ENCODE data around the gene ATP9A.
A peak's percentile ranks its signal among the peaks of the same experiment; 100 is the strongest.
"Not testable (repeated sequence)": the region's sequence is repeated elsewhere in the genome, so short reads cannot be mapped to it uniquely, and the experiment has no call there.

ATP9A gene, protein sequence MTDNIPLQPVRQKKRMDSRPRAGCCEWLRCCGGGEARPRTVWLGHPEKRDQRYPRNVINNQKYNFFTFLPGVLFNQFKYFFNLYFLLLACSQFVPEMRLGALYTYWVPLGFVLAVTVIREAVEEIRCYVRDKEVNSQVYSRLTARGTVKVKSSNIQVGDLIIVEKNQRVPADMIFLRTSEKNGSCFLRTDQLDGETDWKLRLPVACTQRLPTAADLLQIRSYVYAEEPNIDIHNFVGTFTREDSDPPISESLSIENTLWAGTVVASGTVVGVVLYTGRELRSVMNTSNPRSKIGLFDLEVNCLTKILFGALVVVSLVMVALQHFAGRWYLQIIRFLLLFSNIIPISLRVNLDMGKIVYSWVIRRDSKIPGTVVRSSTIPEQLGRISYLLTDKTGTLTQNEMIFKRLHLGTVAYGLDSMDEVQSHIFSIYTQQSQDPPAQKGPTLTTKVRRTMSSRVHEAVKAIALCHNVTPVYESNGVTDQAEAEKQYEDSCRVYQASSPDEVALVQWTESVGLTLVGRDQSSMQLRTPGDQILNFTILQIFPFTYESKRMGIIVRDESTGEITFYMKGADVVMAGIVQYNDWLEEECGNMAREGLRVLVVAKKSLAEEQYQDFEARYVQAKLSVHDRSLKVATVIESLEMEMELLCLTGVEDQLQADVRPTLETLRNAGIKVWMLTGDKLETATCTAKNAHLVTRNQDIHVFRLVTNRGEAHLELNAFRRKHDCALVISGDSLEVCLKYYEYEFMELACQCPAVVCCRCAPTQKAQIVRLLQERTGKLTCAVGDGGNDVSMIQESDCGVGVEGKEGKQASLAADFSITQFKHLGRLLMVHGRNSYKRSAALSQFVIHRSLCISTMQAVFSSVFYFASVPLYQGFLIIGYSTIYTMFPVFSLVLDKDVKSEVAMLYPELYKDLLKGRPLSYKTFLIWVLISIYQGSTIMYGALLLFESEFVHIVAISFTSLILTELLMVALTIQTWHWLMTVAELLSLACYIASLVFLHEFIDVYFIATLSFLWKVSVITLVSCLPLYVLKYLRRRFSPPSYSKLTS

DNA sequence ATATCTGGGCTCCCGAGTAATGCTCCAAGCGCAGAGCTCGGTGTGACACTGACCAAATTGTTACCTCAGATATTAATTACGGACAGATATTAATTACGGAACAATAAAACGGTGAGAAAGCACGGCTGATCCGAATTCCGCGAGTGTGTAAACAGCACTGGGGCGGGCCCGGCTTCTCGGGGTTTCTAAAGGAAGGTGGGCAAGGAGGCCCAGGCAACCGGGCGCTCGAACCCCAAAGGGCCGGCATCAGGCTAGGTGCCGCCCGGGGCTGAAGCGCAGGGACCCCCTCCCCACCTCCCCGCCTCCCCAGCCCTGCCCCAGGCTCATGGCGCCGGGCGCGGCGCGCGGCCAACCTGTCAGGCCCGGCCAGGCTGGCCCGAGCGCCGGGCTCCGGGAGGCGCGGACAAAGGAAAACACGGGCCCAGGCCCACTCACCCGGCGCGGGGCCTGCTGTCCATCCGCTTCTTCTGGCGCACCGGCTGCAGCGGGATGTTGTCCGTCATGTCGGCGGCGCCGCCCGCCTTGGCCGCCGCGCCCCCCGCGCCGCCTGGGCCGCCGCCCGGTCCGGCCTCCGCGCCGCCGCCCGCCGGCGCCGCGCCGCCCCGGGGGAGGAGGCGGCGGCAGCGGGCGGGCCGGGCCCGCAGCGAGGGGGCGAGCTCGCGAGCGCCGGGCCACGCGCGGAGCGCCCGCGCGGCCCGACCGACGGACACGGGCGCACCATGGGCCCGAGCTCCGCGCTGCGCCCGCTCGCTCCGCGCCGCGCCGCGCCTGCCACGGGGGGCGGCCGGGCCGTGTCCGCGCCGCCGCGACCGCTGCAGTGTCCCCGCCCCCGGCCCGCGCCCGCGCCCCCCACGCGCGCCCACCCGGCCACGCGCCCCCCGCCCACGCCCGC is at the start of gene ATP9A:
TSS of gene ATP9A (minus strand) at position 524 of the 892 bp plus-strand sequence. CDS start at position 503, 21 bp downstream.
- DNase-seq (ENCODE audit: low read depth in 2 of 2) = no peak

DNA sequence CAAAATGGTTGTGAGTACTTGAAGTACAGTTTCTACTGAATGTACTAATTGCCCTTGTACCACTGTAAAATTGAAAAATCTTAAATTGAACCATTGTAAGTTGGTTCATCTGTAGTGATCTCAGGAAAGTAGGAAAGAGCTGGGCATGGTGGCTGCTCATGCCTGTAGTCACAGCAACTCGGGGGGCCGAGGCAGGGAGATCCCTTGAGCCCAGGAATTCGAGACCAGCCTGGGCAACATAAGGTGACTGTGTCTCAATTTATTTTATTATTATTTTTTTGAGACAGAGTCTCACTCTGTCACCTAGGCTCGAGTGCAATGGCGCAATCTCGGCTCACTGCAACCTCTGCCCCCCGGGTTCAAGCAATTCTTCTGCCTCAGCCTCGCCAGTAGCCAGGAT is 48.7 kb upstream of the ATP9A start:
- DNase-seq (ENCODE audit: low read depth in 2 of 2) = not testable (repeated sequence)

GRCh38 chr20:51815383-51816076 is 47.3 kb upstream of the ATP9A start:
- DNase-seq (ENCODE audit: low read depth in 2 of 2) = no peak

DNA sequence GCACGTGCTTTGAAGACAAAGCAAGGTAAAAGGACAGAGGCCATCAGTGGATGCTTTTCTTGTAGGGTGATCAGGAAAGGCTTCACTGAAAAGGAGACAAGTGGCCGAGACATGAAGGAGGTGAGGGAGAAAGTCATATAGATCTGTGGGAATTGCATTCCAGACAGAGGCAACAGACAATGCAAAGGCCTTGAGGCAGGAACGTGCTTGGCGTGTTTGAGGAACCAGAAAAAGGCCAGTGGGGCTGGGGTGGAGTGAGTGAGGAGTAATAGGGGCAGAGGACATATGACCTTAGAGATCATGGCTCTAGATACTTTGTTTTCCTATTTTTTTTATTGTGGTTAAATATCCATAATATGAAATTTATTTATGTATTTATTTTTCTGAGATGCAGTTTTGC is 44.7 kb upstream of the ATP9A start:
- no peak for DNase-seq (ENCODE audit: low read depth in 2 of 2)

DNA sequence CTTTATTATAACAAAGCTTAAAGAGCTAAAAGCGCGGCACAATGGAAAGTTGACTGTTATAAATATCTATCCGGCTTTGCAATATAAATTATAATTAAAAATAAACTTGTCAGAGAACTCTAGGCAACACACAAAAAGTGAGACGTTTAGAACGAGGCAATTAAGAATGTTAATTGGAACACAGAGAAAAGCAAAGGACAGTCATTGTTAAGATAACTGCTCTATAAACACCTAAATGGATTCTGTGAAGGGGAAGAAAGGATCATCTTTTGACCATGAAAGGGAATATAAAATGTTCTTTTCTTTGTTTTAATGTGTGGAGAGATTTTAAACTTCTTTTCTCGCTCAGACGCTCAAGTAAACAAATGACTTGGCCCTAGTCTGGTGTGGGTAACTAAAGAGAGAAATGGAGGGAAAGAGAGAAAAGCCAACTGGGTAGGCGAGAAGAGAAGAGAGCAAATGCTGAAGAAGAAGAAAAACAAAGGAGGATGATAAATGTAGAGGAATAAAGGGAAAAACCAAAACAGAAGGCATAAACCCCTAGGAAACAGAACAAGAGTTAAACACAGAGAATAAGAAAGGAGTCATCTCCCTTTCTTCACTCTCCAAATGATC is 43.4 kb upstream of the ATP9A start:
- DNase-seq (ENCODE audit: low read depth in 2 of 2) = no peak

- DNase-seq (ENCODE audit: low read depth in 2 of 2) = no peak
These were observed 42.8 kb upstream of the ATP9A start for GRCh38 chr20:51811042-51811355.

DNA sequence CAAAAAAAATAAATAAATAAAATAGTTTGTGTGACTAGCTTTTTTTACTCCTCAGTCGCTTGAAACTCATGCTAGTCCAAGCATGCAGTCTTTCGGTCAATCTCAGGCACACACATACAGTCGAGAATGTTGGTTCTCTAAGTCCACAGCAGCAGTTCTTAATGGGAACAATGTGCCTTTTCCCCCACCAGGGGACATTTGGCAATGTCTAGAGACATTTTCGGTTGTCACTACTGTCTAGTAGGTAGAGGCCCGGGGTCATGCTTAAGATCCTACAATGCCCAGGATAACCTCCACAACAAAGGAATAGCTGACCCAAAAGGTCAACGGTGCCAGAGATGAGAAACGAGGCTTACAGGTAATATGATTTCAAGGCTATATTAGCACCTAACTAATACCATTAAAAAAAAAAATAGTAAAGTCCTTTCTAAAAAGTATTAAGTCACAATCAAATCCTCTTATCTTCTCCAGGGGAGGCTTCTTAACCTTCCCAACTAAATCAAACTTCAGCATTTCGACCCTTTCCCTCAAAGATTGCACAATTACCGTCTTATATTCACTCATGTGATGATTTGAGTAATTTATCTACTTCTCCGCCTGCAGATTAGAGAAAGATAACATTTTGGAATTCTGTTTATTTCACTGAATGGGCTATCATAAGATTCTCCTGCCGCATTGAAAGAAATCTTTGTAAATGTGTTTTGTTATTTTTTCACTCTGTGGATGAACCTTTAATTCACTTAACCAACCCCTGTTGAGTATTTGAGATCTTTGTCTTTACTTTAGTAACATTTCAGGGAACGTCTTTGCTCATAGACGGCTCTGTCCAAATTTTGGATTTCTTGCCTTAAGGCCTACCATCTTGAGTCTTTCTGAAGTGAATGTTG is 42.2 kb upstream of the ATP9A start:
- DNase-seq (ENCODE audit: low read depth in 2 of 2) = no peak

GRCh38 chr20:51807720-51808250 is 39.6 kb upstream of the ATP9A start:
- no peak for DNase-seq (ENCODE audit: low read depth in 2 of 2)

- no peak for DNase-seq (ENCODE audit: low read depth in 2 of 2)
These were observed 36.6 kb upstream of the ATP9A start for GRCh38 chr20:51804754-51805153.

GRCh38 chr20:51803148-51803854 is 35.1 kb upstream of the ATP9A start:
- DNase-seq (ENCODE audit: low read depth in 2 of 2) = no peak

GRCh38 chr20:51802170-51802751 is 34.1 kb upstream of the ATP9A start, which contains the start of gene SALL4:
TSS of gene SALL4 (minus strand) at chr20:51802521. CDS start at chr20:51802408, 113 bp downstream.
- no peak for DNase-seq (ENCODE audit: low read depth in 2 of 2)

DNA sequence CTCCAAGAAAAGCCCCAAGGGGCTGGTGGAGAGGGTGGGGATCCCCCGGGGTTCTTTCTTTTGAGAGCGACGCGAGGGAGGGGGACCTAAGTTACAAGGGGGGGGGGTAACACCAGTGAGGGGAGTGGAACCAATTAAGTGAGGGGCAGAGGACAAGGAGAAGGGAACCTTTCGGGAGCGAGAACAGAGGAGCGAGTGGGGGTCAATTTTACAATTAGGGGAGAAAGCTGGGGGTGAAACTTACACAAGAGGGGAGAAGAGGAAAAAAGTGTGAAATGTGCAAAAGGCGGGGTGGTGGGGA is 33.6 kb upstream of the ATP9A start:
- DNase-seq (ENCODE audit: low read depth in 2 of 2) = no peak

GRCh38 chr20:51801122-51801822 is 33.1 kb upstream of the ATP9A start:
- DNase-seq (ENCODE audit: low read depth in 2 of 2) = no peak

- DNase-seq (ENCODE audit: low read depth in 2 of 2) = no peak
These were observed 32.6 kb upstream of the ATP9A start for GRCh38 chr20:51800872-51801121.

DNA sequence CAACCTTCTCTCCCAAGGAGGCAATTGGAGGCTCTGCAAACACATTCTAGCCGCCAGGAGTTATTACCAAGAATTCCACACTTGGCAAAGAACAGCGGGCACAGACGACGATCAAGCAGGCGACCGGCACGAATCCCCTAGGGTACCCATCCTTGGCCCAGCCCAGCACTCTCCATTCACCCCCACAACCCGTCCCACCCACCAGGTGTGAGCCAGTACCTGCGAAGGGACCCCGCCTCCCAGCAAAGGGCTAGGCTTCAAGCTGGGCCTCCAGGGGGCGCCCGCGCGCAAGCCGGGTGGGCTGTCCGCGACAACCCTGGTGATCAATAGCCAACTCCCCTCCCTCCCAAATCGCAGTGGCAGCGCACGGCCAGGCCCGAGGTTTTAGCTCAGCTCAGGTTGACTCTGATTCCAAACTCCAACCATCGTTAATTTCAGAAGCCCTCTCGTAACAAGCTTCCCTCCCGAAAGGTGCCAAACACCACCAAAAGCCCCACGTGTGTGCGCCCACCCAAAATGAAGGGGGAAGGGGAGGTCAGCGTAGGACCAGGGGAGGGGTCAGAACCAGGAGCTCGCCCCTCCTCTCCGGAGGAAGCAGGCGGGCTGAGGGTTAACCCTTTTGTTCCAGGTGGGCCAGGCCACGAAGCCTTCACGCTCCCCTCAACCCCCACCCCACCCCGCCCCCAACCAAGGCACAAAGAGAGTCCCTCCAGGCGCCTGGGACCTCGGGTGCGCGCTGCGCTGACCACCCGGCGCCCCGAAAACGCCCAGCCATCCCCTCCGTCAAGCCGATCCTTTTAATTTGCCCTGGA is 32.1 kb upstream of the ATP9A start:
- peak; percentile 10 to 27 for DNase-seq (ENCODE audit: low read depth in 2 of 2)

DNA sequence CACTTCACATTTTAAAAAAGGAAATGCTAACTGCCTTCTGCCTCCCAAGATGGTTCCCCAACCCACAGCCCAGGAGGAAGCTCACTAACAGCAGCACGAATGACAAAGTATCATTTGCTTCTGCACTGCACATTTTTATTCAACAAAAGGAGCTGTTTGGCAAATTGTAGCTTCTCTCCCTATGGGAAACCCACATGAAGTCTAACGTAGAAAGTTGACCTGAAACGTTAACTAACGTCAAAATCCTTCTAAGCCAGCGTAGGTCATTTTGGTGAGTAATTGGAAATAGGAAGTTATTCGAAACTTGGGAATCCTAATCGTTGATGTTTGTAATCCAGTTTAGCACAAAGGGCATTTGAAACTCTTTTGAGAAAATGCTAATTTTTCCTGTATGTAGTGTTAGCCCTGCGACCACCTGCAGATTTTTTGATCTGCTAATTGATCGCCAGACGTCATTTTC is 31.2 kb upstream of the ATP9A start:
- no peak for DNase-seq (ENCODE audit: low read depth in 2 of 2)

Data from stimulated activated CD8-positive, alpha-beta memory T cell treated with anti-CD3 and anti-CD28 coated beads, Interleukin-15, amount 100 ng/mL, for 4 hours (primary cell).